SU-DHL-6 (cell line): Measurements from ENCODE around the gene CPEB3.
A peak's percentile ranks its signal among the peaks of the same experiment; 100 is the strongest.

Experiments used
- CTCF ChIP-seq: fragments of 200-600 bp; sonication (generic); IDR thresholded peaks from one replicate; pipeline ENCODE4 v1.5.1; 2017; ENCODE audit warnings: antibody characterized with exemption, mild to moderate bottlenecking, low read length, moderate library complexity; ENCODE audit not compliant: insufficient read depth, poor library complexity, severe bottlenecking
- EZH2phosphoT487 ChIP-seq: fragments of 200-600 bp; sonication (generic), shearing (Covaris generic); conservative IDR thresholded peaks from 2 replicates; pipeline ENCODE4 v1.6.1; 2018; ENCODE audit warnings: mild to moderate bottlenecking, antibody characterized with exemption, low read length, moderate library complexity, mixed read lengths

DNA sequence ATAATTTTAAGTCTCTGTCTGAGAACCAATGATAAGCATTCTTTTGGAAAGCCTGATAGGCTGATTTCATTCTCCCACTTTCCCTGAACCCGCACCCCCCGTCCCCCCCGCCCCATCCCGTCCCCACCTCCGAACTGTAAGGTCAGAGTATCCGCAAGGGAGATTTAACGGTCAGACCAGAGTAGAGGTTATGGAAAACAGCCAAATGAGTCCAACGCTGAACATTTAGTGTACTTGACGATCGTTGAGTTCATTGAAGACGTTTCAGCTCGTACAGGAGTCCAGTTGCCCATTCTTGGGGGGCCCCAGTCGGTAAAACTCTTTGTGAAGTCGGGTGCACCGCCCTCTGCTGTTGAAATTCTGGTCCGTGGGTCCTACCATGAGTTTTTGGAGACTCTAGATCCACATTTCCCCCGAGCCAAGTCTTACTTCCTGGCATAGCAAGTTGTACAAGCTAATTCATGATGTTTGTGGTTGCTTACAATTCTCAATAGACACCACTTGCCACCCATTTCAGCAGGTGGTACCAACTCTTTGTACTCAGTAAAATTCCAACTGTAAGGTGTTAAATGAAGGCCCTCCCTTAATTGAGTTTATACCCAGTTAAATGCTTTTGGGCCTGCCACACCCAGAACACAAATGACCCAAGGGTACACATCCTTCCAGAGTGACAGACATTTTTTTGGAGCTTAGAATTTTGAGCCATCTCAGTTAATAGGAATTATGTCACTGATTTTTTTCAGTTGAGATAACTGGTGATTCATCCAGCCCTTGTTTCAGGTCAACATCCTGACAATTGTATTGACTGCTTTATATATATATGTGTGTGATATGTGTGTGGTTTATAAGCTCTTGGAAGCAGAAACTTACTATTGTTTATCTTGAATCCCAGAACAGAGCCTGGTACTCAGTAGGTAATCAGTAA is 1.3 kb upstream of the CPEB3 start:
- TF ChIP-seq CTCF, result peak; percentile 68
- TF ChIP-seq EZH2phosphoT487, result no peak
